Measurements from ENCODE around the gene PLSCR3.

- TF ChIP-seq CTCF (conservative IDR thresholded peaks at IDR 0.05 in 1 of 2, IDR thresholded peaks at IDR 0.05 in 1 of 2; ENCODE audit: extremely low read depth in 1 of 2, insufficient read depth in 1 of 2, low read depth in 1 of 2, low read length in 2 of 2) (no peak), EZH2 (IDR thresholded peaks at IDR 0.05; ENCODE audit: borderline replicate concordance, low read length) (no peak)
These were observed 24.5 kb downstream of the PLSCR3 start for GRCh38 chr17:7369825-7370224.
